ENCODE data around the gene DNAJC6. TPM values are rescaled to one million over a fixed set of nuclear protein-coding genes. Genes with fewer than 3 reads are reported as not detected.

DNAJC6 gene
- total RNA-seq, 2 donors from 2014 or later: 1.3 to 2.2 TPM

DNA sequence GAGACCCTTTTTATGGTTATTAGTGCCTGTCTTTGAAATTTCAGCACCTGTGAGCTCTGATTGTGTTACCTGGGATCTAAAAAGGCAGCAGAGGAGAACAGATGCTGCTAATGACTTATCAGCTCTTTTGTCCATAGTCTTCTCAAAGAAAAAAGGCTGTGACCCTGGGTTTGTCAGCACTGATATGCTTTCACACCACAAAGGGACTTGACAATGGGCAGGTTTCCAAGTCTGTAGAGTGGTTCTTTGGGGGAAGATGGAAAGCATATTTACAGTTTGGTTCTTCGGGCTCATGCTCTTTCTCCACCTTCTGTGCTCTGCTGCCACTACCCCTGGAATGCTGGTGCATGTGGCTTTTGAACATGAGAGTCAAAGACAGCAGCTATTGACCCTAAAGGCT, 32.0 kb downstream of the DNAJC6 start:
- no peak for DNase-seq
- Histone ChIP-seq H3K9me3 (no peaks in the 10 kb centered on the region), H3K27ac (no peak overlapping the region), H3K4me3 (no peak overlapping the region), H3K27me3 (no peaks in the 10 kb centered on the region), H3K4me1 (no peaks in the 10 kb centered on the region), H3K36me3 (no peaks in the 10 kb centered on the region), H3K9ac (ENCODE audit: low read depth in 2 of 2, low read length in 2 of 2) (no peak overlapping the region)
- intact Hi-C loops (cut with DNase I): no loop called here
- TF ChIP-seq, protein P1, sequence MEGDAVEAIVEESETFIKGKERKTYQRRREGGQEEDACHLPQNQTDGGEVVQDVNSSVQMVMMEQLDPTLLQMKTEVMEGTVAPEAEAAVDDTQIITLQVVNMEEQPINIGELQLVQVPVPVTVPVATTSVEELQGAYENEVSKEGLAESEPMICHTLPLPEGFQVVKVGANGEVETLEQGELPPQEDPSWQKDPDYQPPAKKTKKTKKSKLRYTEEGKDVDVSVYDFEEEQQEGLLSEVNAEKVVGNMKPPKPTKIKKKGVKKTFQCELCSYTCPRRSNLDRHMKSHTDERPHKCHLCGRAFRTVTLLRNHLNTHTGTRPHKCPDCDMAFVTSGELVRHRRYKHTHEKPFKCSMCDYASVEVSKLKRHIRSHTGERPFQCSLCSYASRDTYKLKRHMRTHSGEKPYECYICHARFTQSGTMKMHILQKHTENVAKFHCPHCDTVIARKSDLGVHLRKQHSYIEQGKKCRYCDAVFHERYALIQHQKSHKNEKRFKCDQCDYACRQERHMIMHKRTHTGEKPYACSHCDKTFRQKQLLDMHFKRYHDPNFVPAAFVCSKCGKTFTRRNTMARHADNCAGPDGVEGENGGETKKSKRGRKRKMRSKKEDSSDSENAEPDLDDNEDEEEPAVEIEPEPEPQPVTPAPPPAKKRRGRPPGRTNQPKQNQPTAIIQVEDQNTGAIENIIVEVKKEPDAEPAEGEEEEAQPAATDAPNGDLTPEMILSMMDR (IDR thresholded peaks at IDR 0.05): no peak

DNA sequence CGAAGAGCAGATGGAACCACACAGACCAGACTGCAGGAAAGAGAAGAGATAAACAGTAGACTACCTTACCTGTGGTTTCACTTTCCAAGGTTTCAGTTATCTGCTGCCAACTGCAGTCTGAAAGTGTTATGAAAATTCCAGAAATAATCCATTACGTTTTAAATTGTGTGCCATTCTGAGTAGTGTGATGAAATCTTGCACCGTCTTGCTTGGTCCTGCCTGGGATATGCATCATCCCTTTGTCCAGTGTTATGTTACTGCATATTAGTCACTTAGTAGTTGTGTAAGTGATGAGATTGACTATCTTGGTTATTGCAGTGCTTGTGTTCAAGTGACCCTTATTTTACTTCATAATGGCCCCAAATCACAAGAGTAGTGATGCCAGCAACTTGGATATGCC, 33.9 kb downstream of the DNAJC6 start:
- Histone ChIP-seq H3K27me3 (no peaks in the 10 kb centered on the region), H3K9me3 (no peaks in the 10 kb centered on the region), H3K27ac (no peak overlapping the region), H3K36me3 (no peaks in the 10 kb centered on the region), H3K9ac (ENCODE audit: low read depth in 2 of 2, low read length in 2 of 2) (no peak overlapping the region), H3K4me3 (no peak overlapping the region), H3K4me1 (no peaks in the 10 kb centered on the region)
- DNase-seq: no peak
- intact Hi-C loops (cut with DNase I): no loop called here
- TF ChIP-seq, protein P1 (IDR thresholded peaks at IDR 0.05): no peak

DNA sequence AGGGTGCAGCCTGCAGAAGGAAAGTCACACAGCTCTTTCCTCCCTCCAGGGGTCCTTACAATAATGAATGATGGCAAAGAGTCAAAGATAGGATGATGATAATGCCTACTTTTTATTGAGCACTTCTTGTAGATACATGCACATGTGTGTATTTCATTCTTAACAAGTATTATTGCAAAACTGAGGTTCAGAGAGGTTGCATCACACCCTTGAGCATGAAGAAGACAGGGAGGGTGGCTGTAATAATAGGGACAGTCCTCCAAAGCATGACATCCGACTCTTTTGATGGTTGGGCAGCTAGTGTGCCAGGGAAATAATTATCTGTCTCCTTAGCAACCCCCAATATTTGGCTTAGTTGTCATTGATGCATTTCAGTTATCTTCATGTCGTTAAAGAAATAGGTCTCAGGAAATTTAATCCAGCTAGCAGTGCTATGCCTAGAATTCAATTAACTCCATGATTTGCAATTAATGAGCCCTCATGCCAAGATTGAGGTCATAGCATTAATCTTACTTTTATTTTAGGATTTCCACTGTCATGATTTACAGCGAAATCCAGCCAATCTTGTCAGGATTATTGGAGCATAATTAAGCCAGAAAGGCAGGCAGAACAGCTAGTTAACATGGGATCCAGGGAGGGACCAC, 35.0 kb downstream of the DNAJC6 start:
- DNase-seq: no peak
- no peaks in the 10 kb centered on the region for H3K36me3 ChIP-seq
- intact Hi-C loops (cut with DNase I): no loop called here
- TF ChIP-seq, protein P1 (IDR thresholded peaks at IDR 0.05): no peak
- no peaks in the 10 kb centered on the region for H3K27me3 ChIP-seq
- H3K4me3 ChIP-seq: no peak overlapping the region
- no peak overlapping the region for H3K9ac ChIP-seq (ENCODE audit: low read depth in 2 of 2, low read length in 2 of 2)
- no peak overlapping the region for H3K27ac ChIP-seq
- H3K4me1 ChIP-seq: no peaks in the 10 kb centered on the region
- no peaks in the 10 kb centered on the region for H3K9me3 ChIP-seq

DNA sequence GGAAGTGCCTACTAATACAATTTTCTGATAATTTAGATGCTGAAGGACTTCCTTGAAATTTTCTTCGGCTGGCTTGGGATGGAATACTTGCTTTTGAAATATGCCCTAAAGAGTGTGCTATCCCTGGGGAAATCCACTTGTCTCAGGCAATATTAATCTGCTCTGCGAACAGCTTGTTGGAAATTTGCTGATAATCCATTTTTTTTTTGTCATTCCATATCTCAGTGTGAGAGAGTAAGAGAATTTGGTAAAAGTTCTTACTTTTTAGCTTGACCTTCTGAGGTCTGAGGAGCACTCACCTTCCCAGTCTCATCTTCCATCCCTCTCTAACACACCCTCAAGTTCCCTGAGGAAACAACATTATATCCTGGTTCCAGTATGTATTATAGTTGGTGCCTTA, 36.8 kb downstream of the DNAJC6 start:
- intact Hi-C loops (cut with DNase I): no loop called here
- H3K27me3 ChIP-seq: no peaks in the 10 kb centered on the region
- H3K9ac ChIP-seq (ENCODE audit: low read depth in 2 of 2, low read length in 2 of 2): no peak overlapping the region
- no peaks in the 10 kb centered on the region for H3K36me3 ChIP-seq
- no peak overlapping the region for H3K27ac ChIP-seq
- no peak for DNase-seq
- TF ChIP-seq, protein P1 (IDR thresholded peaks at IDR 0.05): no peak
- H3K4me1 ChIP-seq: no peaks in the 10 kb centered on the region
- no peaks in the 10 kb centered on the region for H3K9me3 ChIP-seq
- H3K4me3 ChIP-seq: no peak overlapping the region

DNA sequence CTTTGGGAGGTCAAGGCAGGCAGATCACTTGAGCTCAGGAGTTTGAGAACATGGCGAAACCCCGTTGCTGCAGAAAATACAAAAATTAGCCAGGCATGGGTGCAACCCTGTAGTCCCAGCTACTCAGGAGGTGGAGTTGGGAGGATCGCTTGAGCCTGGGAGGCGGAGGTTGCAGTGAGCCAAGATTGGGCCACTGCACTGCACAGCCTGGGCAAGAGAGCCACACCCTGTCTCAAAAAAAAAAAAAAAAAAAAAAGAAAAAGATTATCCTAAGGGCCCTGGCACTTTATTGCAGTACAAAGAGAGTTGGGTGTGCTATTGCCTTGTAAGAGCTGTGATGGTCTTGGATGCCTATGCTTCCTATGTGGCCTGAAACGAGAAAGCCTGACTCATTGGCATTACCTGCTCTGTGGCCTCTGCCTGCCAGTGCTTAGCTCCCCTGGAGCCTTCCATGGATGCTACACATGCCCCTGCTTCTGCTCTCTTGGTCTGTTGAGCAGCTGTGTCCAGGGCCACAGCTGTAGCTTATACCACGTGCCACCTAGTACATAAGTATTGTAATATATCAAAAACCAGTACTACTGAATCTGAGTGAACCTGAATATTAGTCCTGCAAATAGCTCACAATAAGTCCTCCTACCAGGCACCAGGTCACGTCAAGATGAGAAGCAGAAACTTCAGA, 45.8 kb downstream of the DNAJC6 start:
- no peak overlapping the region for H3K27ac ChIP-seq
- H3K9me3 ChIP-seq: no peaks in the 10 kb centered on the region
- no peak overlapping the region for H3K4me3 ChIP-seq
- no peaks in the 10 kb centered on the region for H3K36me3 ChIP-seq
- H3K27me3 ChIP-seq: no peaks in the 10 kb centered on the region
- H3K4me1 ChIP-seq: no peaks in the 10 kb centered on the region
- TF ChIP-seq, protein P1 (IDR thresholded peaks at IDR 0.05): no peak
- no peak for DNase-seq
- intact Hi-C loops (cut with DNase I): no loop called here
- no peak overlapping the region for H3K9ac ChIP-seq (ENCODE audit: low read depth in 2 of 2, low read length in 2 of 2)

All from colonic mucosa (tissue), 4 donors.